ENCODE data around the gene KBTBD4.

DNA sequence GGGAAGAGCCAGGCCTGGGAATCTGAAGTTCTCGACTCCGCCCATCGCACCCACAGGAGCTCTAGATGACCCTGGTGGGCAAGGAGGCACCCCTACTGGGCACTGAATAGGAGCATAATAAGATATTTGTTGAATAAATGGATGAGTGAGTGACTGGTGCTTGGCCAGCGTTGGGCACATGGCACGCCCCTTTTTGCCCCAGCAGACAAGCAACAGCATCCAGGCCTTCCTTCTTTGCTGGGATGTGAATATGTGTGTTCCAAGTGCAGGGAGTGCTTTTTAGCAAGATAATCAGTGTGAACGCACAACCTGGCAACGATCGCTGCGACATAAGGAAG lies 25.4 kb downstream of the KBTBD4 start:
- TF ChIP-seq CTCF (IDR thresholded peaks at IDR 0.05): no peak
- TF ChIP-seq POLR2A (IDR thresholded peaks at IDR 0.05): no peak
- no peak for TF ChIP-seq POLR2AphosphoS5 (IDR thresholded peaks at IDR 0.05)
- no peak for TF ChIP-seq EP300 (IDR thresholded peaks at IDR 0.05)

Measured in suprapubic skin (tissue), 4 donors.